GM19397 (cell line): ENCODE measurements around the gene DLK1.

ENCODE experiments used
- ATAC-seq: cut with Tn5 transposase; IDR thresholded peaks from one replicate; pipeline ENCODE4 v1.9.1; 2021; ENCODE audit warnings: mild to moderate bottlenecking, moderate library complexity; ENCODE audit not compliant: unreplicated experiment

Gene DLK1

GRCh38 chr14:100731846-100732765 is 5.4 kb downstream of the DLK1 start:
- ATAC-seq = no peak

GRCh38 chr14:100732766-100733100 is 6.0 kb downstream of the DLK1 start:
- ATAC-seq = no peak

DNA sequence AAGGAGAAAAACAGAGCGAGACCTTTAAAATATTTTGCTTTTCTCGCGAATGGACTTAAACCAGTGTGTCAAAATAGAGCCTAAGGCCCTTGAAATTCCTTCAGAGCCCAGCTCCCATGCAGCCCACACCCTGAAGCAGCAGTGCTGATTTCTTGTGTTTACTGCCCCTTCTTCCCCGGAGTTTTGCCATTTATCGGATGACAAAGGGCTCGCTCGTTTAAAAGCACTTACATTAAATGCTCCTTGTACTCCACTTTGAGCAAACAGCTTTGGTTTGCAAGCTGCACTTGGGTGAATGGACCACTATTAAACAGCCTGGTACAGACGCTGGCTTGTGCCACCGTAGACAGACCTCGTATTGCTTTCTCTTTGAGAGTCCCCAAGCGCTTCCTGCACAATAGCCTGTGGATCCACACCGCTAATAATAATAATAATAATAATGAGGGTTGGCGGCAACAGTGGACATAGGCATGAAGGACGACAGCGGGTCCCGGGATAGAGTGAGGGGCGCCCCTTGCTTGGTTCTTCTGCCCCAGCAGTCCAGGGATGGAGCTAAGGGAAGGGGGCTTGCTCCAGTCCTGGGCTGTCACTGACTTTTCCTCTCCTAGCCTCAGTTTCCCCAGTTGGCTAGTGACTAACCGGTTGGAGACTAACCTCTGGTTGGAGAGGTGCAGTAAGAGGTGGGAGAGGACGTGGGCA is 6.6 kb downstream of the DLK1 start:
- no peak for ATAC-seq

GRCh38 chr14:100734031-100734990 is 7.6 kb downstream of the DLK1 start:
- no peak for ATAC-seq

GRCh38 chr14:100735271-100735670 is 8.6 kb downstream of the DLK1 start:
- ATAC-seq = no peak

DNA sequence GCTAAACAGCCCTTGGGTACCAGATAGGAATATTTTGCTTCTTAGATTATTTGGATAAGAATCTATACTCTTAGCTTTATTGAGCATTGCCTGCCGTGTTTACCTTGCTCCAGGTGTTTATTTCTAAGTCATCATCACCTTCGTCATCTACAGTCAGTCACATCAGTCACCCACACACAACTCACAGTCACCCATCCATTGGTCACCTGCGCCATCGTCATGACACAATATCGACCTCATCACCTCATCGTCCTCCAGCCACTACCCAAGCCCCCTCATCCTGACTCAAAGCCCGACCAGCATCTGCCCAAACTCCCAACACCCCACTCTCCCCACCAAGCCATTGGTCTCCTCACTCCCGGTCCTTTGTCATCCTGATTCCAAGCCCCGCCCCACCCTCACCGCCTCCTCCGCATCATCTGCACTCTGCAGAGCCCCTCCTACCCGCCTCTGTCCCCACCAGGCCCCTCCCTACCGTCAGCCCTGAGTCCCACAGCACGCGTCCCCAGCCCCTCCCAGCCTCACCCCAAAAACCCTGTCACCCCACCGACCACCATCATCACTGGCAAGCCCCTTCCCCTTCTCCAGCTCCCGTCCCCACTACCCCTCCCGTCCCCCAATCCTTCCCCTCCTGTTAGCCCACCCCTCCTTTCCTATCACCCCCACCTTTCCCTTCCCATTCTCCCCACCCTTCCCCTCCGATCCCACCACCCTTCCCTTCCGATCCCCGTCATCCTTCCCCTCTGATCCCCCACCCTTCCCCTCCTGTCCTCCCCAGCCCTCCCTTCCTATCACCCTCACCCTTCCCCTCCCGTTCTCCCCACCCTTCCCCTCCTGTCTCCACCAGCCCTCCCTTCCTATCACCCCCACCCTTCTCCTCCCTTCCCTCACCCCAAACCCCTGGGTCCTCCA is 9.8 kb downstream of the DLK1 start:
- ATAC-seq = no peak

DNA sequence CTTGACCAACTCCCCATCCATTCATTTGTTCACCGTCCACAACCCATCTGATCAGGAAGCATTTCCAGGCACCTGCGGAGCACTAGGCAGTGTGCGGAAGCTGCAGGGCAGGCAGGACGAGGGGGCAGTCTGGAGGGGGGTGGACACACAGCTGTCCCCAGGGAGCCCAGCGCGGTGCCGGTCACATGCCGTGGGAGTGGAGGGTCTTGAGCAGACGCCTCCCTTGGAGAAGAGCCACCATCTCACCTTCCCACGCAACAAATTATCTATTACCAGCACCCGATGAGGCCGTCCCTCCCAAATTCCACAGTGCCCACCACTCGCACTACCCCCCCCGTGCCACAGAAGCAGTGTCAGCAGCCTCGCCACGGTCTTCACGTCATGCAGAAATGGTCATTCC is 10.8 kb downstream of the DLK1 start:
- no peak for ATAC-seq

DNA sequence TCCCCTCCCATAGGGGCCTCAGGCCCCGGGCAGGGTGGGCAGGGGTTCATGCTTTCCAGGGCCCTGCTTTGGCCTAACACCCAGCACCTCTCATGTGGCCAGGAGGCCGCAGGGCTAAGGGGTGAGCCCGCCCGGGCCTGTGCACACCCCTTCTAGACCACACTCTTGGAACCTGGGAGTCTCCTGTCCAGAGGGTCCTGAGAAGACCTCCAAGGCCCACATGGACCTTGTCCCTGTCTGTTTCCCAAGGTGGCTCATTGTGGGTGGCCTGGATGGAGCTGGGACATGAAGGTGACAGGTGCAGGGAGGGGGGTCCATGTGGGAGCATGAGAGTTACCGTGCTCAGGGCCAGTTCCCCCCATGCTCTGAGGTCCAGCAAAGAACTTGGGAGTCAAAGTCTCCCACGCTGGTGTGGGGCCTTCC is 11.6 kb downstream of the DLK1 start:
- ATAC-seq = no peak

DNA sequence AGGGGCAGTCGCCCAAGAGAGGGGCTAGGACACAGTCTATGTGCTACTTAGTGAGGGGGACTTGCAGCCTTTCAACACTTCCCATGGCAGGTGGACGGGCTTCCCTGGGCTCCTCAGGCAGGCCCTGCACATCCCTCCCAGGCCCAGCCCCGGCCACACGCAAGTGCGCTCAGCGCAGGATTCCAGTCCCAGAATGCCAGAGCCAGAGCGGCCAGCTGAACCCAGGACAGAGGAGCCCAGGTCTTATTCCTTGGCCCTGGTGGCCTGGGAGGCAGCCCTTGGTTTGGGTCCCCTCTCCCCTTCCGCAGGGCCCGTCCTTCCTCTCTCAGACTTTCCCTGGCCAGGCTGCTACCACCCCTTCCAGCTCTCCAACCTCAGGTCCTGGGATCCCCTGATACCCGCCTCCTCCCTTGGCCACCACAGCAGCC is 12.0 kb downstream of the DLK1 start:
- no peak for ATAC-seq

DNA sequence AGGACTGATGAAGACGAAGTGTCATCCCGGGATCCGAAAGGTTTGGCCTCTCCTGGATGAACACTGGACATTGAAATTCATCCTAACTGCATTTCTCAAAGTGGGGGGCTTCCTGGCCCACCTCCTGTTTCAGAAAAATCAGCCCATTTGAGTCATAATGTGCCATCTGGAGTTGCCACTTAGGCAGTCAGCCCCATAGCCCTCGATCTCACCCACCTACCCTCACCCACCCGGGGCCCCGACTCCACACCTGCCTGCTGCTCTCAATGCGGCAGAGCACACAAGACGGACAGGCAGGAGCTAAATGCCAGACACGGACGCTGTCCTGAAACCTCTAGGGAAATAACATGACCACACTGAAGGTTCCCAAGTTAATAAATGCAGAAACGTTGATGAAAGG is 12.6 kb downstream of the DLK1 start:
- ATAC-seq = no peak

- ATAC-seq = no peak
Observed at GRCh38 chr14:100740196-100740825, 13.6 kb downstream of the DLK1 start.

DNA sequence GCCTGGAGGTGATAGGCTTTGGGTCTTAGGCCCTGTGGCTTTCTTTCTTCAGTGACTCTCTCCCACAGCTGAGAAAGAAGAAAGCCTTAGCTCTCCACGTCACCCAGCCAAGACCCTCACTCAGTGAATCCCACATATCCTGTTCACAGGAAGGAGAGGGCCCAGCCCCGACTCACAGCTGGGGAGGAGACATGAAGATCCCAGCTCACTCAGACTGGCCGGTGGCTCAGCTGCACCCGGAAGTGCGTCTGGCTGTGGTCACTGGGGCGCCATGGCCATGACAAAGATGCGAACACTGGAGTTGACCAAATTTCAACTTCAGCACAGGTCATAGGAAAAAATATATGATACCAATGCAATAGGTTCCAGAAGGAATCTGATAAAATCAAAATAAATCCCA is 14.2 kb downstream of the DLK1 start:
- no peak for ATAC-seq

GRCh38 chr14:100741966-100742365 is 15.3 kb downstream of the DLK1 start:
- no peak for ATAC-seq

GRCh38 chr14:100746326-100746725 is 19.6 kb downstream of the DLK1 start:
- ATAC-seq = no peak

DNA sequence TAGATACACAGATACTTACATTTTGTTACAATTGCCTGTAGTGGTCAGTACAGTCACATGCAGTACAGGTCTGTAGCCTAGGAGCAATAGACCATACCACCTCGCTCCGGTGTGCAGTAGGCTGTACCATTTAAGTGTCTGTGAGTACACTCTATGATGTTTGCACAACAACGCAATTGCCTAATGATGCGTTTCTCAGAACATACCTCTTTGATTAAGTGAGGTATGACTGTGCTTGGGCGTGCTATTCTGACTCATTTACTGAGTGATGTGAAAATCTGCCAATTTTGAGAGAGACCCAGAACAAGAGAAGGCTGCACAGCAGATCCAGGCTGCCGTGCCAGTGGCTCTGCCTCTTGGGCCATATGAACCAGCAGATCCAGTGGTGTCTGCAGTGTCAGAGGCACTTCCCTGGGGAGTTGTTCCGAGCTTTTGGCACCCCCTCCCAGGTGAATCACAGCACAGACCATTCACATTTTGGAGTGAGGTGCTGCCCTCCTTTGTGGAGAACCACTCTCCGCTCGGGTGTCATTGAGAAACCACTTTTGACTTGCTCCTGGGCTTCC is 20.4 kb downstream of the DLK1 start:
- ATAC-seq = no peak

DNA sequence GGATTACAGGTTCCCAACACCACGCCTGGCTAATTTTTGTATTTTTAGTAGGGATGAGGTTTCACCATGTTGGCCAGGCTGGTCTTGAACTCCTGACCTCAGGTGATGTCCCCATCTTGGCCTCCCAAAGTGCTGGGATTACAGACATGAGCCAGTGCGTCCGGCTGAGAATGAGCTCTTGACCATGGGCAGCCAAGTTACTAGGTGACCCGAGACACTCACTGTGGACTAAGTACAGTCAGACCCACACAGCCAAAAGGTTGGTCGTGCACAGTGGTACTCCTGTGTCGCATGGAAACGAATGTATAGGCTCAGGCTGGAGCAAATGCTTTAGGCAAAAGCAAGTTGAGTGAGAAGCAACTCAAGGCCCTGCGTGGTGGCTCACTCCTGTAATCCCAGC is 21.0 kb downstream of the DLK1 start:
- no peak for ATAC-seq

DNA sequence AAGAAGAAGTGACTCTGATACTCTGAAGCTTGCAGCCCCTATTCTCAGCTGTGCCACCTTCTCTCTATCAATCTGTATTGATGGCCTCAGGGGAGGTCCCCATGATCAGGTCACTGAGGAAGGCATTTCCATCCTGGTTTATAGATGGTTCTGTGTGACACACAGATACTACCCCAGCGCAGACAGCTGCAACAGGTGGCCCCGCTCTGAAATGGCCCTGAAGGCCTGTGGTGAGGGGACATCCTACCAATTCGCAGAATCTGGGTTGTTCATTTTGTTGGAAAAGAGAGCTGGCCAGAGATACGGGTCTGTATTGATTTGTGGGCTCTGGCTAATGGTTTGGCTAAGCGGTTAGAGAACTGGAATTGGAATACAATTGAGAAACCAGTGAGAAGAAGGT is 21.7 kb downstream of the DLK1 start:
- ATAC-seq = no peak

GRCh38 chr14:100748944-100749343 is 22.3 kb downstream of the DLK1 start:
- no peak for ATAC-seq

DNA sequence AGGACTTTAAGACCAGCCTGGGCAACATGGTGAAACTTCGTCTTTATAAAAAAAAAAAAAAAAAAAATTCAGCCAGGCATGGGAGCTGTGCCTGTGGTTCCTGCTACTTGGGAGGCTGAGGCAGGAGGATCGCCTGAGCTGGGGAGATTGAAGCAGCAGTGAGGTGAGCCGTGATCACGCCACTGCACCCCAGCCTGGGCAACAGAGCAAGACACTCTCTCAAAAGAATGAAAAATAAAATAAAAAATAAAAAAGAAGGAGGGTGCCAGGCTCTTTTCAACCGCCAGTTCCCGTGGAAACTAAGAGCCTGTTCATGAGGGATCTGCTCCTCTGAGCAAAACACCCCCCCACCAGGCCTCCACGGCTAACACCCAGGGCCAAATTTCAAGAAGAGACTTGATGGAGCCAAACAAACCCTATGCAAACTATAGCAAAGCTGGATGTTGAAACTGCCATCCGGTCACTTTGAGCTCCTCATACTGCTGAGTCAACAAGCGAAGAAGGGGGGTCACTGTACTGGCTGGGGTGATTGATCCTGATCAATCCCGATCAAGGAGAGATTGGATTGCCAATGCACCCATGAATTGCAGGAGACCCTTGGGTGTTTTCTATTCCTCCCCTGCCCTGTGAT is 23.4 kb downstream of the DLK1 start:
- no peak for ATAC-seq
